Kidney epithelial cell (primary cell): Measurements from ENCODE around the gene SLC17A2. TPM values are rescaled to one million over a fixed set of nuclear protein-coding genes. Genes with fewer than 3 reads are reported as not detected.
A peak's percentile ranks its signal among the peaks of the same experiment; 100 is the strongest.

Experiments
- DNase-seq: peaks from one replicate; pipeline ENCODE4 v3.0.0-alpha.2; 2010; ENCODE audit warnings: low read depth
- H3K27me3 ChIP-seq: 2 replicates; pipeline ENCODE4 v1.6.0; 2011; ENCODE audit warnings: low read length; ENCODE audit not compliant: control insufficient read depth, insufficient read depth
- H3K36me3 ChIP-seq: 2 replicates; pipeline ENCODE4 v1.5.1; 2011; ENCODE audit warnings: low read length; ENCODE audit not compliant: control insufficient read depth, insufficient read depth
- H3K4me3 ChIP-seq: 2 replicates; pipeline ENCODE4 v1.5.1; 2011; ENCODE audit warnings: low read depth, mild to moderate bottlenecking, control low read depth, low read length
- CTCF ChIP-seq: IDR thresholded peaks from 2 replicates; pipeline ENCODE4 v1.5.1; 2011; ENCODE audit warnings: mild to moderate bottlenecking, moderate library complexity, low read length, control low read depth, inconsistent platforms; ENCODE audit not compliant: insufficient read depth, poor library complexity, severe bottlenecking
- total RNA-seq: library from RNA; depleted of rRNA; stranded (reverse); fragments of >200 nt; gene quantifications from 2 replicates; pipeline ENCODE4 v1.2.3, GENCODE V29; 2015

Gene SLC17A2
- total RNA-seq, 1 donor from 2014 or later, result not detected

- Histone ChIP-seq H3K27me3 (no peaks in the 10 kb centered on the region), H3K36me3 (peaks cover 2% of the 10 kb centered on the region), H3K4me3 (peak within 1 kb of the TSS; percentile 68)
- no peak for TF ChIP-seq CTCF
- peak; percentile 70 for DNase-seq
Observed at GRCh38 chr6:25962149-25963127, 31.9 kb upstream of the SLC17A2 start, which contains the start of gene TRIM38. Gene TRIM38 (plus strand): TSS chr6:25962802. CDS start chr6:25966523, 3,721 bp downstream.

- no peak for TF ChIP-seq CTCF
- H3K36me3 ChIP-seq, result peaks cover 2% of the 10 kb centered on the region
- H3K27me3 ChIP-seq, result no peaks in the 10 kb centered on the region
- no peak for DNase-seq
- no peak overlapping the region for H3K4me3 ChIP-seq
Observed at GRCh38 chr6:25961619-25962148, 31.2 kb upstream of the SLC17A2 start.

GRCh38 chr6:25960734-25961133 is 30.2 kb upstream of the SLC17A2 start:
- Histone ChIP-seq H3K4me3 (no peak overlapping the region), H3K36me3 (no peaks in the 10 kb centered on the region), H3K27me3 (no peaks in the 10 kb centered on the region)
- DNase-seq, result no peak
- TF ChIP-seq CTCF, result no peak

- H3K36me3 ChIP-seq, result no peaks in the 10 kb centered on the region
- no peak for DNase-seq
- TF ChIP-seq CTCF, result no peak
- no peak overlapping the region for H3K4me3 ChIP-seq
- H3K27me3 ChIP-seq, result no peaks in the 10 kb centered on the region
Observed at GRCh38 chr6:25959890-25960536, 29.5 kb upstream of the SLC17A2 start.

GRCh38 chr6:25958700-25959162 is 28.2 kb upstream of the SLC17A2 start:
- Histone ChIP-seq H3K36me3 (no peaks in the 10 kb centered on the region), H3K4me3 (no peak overlapping the region), H3K27me3 (no peaks in the 10 kb centered on the region)
- TF ChIP-seq CTCF, result no peak
- no peak for DNase-seq
